Stimulated activated CD8-positive, alpha-beta memory T cell treated with anti-CD3 and anti-CD28 coated beads, Interleukin-15, amount 100 ng/mL, for 4 hours (primary cell): ENCODE measurements around the gene IFI35.
"Not testable (repeated sequence)": the region's sequence is repeated elsewhere in the genome, so short reads cannot be mapped to it uniquely, and the experiment has no call there.

Experiments used
- DNase-seq, 2 donors: peaks; one replicate each; pipeline ENCODE4 v3.0.0-alpha.2; 2020; ENCODE audit warnings: low read depth in 2 of 2

Gene IFI35

DNA sequence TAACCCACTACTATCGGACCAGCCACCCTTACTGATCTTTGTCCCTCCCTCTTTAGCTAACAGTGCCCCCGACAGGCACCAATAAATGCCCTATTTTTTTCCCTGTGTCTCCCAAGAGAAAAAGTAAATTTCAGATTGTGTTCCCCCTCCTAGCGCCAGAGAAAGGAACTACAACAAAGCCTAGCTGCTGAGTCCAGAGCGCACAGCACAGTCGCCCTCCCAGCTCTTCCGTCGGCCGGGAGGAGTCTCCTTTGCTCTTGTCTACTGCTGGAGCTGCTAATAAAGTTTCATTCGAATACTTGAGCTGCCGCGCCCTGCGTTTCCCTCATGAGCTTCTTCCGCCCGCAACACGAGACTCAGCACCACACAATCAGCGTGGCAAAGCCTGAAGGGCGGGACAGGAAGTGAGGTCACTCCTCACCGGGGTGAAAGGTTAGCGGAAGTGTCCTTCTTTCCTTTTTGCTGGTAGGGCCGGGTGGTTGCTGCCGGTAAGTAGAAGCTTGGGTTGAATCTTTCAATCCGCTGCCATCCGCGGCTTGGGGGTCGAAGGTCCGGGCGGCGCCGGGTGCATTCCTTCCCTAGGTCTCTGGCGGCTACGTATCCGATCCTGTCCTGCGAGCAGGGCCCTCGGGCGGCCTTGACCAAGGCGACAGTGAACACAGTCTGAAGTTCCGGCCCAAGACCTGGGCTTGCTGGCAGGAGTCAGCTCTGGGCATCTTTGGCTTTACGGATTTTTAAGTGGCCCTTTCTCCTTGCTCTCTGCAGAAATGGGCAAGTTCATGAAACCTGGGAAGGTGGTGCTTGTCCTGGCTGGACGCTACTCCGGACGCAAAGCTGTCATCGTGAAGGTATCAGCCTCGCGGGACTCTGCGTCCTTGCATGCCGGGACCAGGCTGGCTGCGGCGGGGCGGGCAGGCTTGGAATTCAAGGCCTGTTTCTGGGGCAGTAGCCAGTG lies 8.3 kb upstream of the IFI35 start, which contains the start of gene RPL27:
TSS of gene RPL27 (plus strand) at position 436 of the 955 bp plus-strand sequence. CDS start at position 768, 332 bp downstream.
- DNase-seq: peak; percentile 93 to 97

DNA sequence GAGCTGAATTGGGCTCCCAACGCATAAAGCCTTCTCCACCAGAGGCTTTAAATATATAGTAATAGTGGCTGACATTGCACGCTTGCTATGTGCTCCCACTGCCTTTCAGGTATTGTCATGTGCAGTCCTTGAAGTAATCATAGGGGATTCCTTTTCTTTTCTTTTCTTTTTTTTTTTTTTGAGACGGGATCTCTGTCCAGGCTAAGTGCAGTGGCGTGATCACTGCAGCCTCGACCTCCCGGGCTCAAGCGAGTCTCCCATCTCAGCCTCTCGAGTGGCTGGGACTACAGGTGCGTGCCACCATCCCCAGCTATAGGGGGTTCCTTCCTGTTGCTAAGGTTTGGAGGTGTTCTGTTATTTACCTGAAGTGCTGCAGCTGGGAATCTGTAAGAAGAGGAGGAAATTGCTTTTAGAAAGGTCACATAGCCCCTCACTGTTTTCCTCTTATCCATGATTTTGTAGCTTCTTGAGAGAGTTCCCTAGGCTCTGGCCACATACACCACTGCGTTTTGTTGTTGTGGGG lies 7.5 kb upstream of the IFI35 start:
- no peak for DNase-seq

DNA sequence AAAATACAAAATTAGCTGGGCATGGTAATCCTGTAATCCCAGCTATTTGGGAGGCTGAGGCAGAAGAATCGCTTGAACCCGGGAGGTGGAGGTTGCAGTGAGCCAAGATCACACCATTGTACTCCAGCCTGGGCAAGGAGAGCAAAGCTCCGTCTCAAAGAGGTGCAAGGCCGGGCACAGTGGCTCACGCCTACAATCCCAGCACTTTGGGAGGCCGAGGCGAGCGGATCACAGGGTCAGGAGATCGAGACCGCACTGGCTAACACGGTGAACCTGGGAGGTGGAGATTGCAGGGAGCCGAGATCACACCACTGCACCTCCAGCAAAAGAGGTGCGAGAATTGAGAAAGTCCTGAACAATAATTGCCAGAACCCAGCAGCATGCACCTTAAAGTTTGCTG lies 5.7 kb upstream of the IFI35 start:
- not testable (repeated sequence) for DNase-seq

DNA sequence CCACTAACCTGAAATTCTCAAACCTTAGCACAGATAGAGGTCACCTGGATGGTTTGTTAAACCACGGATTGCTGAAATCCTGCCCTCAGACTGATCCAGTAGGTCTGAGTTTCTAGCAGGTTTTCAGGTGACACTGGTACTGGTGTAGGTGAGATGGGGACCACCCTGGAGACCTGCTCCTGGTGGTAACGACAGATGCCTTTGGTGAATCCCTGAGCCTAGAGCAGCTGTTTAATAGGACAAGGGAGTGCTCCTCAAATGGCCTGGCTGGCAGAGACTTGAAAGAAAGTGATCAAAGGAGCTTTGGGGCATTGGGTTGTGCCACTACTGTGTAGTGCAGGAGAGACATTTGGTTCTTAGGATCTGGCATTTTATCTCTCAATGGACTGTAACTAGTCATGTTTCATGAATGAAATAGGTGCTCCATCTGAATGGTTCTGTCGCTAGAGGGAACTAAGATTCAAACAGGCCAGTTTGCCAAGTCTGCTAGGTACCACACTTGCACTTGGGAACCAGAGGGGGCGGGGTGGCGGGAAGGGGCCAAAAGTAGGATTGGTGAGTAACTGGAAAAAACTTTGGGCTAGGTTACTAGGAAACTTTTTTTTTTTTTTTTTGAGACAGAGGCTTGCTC lies 2.9 kb upstream of the IFI35 start:
- DNase-seq: no peak

DNA sequence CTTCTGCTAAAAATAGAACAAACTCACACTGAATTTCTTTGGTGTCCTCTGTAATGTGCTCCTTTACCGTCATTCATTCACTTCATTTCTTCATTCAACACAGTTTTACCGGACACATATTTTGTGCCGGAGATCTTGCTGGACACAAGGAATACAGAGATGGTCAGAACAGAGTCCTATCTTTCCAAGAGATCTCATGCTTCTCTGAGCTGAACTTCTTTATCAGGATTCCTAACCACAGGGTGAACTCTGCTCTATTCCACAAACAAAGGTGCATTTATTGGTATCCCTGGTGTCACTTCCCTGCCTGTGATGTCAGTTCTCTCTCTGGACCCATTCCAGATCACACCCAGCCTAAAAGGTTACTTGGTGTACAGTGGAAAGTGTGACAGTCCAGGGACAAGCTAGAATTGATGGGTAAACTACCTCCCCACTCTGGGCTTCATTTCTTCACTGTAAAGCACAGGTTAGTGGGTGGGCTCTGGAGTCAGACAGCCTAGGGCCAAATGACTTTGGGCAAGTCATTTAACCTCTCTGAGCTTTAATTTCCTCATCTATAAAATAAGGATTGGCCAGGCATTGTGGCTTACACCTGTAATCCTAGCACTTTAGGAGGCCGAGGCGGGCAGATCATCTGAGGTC lies 4.2 kb downstream of the IFI35 start:
- DNase-seq: no peak

DNA sequence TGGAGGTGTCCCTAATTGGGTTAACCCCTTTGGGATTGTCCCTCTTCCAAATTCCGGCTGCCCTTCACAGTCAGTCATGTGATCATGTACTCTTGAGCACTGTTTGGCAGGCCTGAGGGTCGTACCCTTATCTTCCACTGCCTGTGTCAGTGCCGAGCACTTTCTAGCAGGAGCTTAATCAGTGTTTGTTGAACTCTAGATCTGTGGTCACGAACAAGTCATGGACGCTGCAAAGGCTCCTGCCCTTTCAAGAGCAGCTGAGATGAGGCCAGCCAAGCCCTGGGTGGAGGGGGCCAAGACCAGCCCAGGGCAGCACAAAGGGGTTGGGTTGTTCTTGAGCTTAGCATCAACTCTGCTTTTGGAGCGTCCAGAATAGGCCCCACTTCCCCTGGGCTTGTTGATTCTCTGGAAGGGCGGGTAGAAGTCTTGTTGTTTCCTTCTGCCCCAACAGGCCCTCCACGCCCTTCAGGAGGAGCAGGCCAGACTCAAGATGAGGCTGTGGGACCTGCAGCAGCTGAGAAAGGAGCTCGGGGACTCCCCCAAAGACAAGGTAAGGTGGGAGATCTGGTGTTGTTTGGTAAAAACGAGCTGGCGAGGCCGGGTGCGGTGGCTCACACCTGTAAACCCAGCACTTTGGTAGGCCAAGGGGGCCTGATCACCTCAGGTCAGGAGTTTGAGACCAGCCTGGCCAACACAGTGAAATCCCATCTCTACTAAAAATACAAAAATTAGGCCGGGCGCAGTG lies 5.3 kb downstream of the IFI35 start:
- no peak for DNase-seq

DNA sequence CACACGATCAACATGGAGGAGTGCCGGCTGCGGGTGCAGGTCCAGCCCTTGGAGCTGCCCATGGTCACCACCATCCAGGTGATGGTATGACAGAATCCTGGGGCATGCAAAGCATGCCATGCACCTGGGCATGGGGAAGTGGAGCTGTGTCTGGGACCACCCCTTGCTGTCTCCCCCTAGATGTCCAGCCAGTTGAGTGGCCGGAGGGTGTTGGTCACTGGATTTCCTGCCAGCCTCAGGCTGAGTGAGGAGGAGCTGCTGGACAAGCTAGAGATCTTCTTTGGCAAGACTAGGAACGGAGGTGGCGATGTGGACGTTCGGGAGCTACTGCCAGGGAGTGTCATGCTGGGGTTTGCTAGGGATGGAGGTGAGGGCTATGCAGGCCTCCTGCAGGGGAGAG lies 6.7 kb downstream of the IFI35 start:
- DNase-seq: no peak

DNA sequence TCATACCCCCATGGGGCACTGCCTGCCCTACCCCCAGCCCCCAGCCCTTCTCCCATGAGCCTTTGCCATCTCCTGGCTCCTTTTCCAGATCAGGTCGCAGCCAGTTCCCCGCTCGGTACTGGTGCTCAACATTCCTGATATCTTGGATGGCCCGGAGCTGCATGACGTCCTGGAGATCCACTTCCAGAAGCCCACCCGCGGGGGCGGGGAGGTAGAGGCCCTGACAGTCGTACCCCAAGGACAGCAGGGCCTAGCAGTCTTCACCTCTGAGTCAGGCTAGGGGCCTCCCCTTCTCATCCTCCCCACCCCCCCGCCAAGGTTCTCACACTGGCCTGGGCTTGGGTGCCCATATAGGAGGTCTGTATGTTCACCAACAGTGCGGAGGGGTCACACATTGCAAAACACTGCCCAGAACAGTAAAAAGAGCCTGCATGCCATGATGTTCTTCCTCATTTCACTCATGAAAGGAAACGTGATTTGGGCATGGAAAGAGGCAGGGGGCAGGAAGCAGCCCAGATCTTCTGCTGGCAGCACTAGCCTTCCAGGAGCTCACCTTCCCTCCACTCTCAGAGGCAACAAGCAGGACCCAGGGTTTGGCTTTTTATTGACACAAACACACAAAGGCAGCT lies 7.5 kb downstream of the IFI35 start:
- DNase-seq: no peak

DNA sequence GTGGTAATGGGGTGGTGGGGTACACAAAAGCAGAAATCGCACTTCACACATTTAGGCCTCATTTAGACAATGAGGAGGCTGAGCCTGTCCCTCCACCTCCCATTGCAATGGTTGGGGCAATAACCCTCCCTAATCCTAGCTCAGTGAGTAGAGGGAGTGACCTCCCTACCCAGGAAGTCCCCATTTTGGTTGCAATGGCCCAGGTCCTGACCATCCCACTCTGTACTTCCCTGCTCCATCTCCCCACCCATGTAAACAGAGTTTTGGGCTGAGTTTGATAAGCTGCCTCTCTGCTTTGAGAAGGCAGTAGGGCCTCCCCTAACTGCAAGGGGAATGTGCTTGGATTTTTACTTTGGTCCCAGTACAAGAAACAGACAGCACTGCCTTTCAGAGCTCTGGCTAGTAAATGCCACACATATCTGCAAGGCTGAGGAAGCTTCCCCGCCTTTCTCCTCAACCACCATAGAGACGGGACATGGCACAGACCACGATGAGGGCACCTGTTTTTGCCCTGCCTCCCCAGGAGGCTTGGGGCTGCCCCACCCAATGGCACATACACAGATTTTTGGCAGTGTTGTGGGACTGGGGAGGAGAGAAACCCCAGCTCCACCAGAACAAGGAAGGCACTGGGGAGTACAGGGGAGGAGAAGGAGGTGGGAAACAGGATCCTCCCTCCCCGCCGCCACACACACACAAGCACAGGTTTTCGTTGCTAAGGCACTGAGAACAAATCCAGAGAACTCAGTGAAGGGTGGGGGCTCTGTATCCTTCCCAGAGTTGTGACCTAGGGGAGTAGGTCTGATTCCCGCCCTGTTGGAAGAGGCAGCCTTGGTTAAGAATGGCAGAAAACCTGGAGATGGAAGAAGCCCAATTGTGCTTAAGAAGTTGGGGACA lies 8.3 kb downstream of the IFI35 start:
- DNase-seq: no peak

DNA sequence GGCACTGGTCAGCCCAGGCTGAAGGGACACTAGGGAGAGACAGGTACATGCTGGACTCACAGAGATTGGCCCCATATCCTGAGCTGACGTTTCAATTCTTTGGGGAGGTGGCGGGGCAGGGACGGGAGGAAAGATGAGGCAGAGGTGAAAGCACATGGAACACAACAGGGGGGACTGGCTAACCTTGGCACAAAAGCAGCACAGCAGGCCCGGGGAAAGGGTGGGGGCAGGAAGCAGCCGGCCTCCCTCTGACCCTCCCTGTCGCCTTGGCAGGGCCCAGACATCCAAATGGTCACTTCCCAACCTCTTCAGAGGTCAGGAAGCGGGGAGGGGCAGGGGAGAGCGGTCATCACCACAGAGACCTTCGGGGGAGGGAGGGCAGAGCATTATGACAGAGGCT lies 9.0 kb downstream of the IFI35 start:
- DNase-seq: no peak

DNA sequence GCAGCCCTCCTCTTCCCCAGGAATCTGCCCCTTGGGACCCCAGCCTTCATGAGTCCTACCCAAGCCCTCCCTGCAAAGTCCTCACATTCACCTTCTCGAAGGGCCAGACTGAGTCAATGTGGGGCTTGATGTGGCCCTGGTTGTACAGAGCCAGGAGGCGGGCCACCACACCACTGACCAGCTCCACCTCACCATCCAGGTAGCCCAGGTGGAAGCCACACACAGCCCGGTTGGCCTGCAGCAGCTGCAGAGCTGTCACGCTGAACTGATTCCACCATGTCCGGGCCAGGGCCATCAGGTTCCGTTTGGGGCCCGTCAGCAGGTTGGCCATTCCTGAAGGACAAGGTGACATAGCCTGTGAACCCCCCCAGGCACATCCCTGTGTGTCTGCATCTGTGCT lies 9.6 kb downstream of the IFI35 start:
- DNase-seq: no peak

DNA sequence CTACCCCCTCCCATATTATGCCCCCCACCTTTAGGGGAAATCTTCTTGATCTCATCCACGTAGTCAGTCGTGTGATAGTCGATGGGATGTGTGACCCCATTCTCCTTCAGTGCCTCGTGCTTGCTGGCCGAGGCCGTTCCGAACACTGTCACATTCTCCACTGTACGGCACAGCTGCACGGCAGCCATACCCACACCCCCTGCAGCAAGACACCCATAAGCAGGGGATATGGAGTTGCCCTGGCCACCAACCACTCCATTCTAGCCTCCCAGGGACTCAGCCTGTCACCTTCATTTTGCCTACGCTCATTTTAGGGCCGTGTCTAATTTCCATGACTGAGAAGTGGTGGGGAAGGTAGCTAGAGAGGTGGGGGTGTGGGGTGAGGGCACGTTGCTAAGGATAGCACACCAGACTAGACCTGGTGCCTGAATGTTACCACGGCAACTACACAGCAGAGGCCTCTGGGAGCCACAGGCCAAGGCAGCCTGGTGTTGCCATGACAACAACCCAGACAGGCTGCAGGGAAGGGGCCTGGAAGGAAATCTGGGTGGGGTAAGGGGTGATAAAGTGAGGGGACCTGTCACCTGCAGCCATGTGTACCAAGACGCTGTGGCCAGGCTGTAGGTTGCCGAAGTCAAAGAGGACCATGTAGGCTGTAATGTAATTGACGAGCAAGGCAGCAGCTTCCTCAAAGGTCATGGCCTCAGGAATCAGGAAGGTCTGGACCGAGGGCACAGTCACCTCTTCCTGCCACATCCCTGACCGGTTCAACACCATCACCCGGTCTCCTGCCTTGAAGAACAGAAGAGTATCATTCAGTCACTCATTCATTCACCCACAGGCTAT lies 11.6 kb downstream of the IFI35 start:
- DNase-seq: no peak

DNA sequence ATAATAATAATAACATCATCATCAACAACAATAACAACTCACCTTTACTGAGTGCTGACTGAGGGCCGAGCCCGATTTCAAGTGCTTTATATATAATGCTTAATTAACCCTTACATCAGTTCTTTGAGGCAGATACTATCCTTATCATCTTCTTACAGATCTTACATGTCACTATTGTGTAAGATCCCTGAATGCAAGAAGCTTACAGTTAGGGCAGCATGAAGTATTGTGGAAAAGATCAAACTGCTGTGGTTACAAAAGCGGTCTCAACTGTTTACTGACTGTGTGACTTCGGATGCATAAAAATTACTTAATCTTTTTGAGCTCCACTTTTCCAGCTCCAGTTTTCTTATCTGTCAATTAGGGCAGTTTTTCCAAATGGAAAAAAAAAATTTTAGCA lies 12.3 kb downstream of the IFI35 start:
- no peak for DNase-seq

DNA sequence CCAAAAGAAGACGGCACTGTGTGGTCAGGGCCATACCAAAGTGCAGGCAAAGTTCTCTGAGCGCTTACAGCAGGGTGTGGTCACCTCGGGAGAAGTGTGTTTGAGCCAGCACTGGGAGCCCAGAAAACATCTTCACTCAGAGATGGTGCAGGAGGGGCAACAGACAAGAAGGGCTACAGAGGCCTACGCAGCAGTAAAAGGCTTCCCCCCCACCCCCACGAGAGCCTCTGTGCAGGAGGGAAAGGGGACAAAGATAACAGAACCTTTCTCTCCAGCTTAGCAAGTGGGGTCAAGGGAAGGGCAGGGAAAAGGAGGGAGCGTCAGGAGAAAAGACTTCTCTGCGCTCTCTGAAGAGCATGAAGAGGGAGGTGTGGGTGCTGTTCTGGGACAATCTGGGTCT lies 12.8 kb downstream of the IFI35 start:
- DNase-seq: no peak

DNA sequence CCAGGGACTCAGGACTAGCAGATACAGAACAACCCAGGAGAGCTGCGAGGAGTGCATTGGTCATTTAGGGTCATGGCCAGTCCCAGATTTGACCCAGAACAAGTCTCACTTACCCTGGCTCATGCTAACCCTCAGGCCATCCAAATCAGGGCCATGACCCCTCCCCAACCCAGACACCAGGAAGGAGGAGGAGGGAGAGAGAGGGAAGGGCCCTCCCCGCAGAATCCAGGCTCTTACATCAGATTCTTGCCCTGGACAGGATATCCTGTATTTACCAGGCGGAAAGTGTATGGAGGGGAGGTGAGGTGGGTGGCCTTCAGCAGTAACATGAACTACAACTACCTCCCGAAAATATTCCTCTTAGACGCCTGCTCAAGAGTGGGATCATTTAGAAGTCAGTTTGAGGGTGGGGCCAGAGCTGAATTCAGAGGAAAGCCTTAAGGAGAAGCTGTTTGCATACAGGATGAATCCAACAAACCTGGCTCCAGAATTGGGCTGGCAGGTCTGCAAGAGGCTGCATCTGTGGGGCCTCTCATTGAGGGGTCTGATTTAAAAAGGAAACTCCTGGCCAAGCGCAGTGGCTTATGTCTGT lies 13.5 kb downstream of the IFI35 start:
- no peak for DNase-seq

DNA sequence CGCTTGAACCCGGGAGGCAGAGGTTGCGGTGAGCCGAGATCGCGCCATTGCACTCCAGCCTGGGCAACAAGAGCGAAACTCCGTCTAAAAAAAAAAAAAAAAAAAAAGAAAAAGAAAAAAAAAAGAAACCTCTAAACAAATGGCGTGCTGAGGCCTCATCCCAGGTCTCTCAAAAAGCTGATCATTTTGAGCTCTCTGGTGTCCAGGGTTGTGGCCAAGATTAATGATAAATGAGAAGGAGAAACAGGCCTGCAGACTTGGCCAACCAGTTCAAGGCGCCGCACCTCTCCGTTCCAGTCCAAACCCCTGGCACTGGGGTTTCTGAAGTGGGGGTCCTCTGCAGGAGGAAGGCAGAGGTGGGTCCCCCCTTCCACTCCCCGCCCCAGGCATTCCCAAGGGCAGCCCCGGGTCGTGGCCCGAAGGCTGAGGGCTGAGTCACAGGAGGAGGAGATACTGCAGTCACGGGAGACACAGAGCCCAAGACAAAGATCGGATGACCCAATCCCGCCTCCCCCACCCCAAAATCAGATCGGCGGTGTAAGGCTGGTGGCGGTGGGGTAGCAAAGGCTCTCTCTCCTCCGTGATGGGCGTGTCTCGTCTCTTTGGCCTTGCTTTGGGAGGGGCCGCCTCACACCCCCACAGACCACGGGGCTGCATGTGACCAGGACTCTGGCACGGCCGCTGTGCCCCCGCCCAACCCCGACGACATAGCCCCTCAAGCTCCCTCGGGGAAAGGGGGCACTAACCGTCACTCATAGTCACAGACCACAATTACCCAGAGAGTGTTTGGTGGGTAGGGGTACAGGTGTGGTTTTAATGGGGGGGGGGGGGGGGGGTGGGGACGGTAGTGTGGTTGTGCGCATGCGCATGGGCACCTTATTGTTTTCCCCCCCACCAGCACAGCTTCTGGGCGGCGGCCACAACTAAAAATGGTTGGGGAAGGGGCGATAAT lies 14.5 kb downstream of the IFI35 start:
- DNase-seq: no peak

DNA sequence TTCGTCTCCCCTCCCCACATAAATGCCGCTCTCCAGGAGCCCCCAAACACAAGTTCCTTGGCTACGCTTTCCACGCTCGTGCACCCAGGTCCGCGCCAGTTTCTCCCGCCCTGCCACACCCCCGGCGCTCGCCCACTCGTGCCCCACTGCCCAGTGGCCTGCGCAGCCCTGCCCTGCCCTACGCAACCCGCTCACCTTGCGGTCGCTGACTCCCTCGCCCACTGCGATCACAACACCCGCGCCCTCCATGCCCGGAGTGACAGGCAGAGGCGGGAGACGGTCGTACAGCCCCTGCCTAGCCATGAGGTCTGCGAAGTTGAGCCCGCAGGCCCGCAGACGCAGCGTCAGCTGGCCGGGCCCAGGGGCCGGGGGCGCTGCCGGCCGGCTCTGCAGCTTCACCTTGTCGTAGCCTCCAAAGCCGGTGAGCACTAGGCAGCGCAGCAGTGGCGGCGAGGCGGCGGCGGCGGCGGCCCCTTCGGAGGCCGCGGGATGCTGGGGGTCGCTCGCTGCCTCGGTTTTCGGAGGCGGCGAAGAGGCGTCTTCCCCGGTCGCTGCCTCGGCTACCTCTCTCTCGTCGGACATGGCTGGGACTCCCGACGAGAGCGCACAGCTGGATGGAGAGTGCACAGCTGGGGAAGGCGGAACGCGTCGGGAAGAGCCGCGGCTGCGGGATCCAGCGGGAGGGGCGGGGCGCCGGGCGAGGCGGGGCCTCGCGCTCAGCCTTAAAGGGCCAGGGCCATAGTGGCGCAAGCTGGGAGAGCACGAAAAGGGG lies 15.3 kb downstream of the IFI35 start, which contains the start of gene VAT1:
TSS of gene VAT1 (minus strand) at position 645 of the 772 bp plus-strand sequence. CDS start at position 582, 63 bp downstream.
- DNase-seq: peak; percentile 20 to 23
